Measurements from ENCODE around the gene DBN1. TPM values are rescaled to one million over a fixed set of nuclear protein-coding genes. Genes with fewer than 3 reads are reported as not detected.
A peak's percentile ranks its signal among the peaks of the same experiment; 100 is the strongest.

DBN1 gene
- total RNA-seq, 4 donors from 2014 or later, result 14.2 to 77.6 (median 23.1) TPM

- peak in 1 of 3 donors; percentile 68 for DNase-seq
- Histone ChIP-seq H3K27me3 (no peaks in the 10 kb centered on the region), H3K4me3 (peak overlapping the region; percentile 49 to 81 (median 69)), H3K4me1 (peaks cover 7 to 44% (median 30%) of the 10 kb centered on the region in 4 donors), H3K9me3 (no peaks in the 10 kb centered on the region), H3K27ac (peak overlapping the region in 3 of 4 donors; percentile 87 to 91 (median 90)), H3K36me3 (no peaks in the 10 kb centered on the region)
- no peak for TF ChIP-seq POLR2A (IDR thresholded peaks at IDR 0.05)
- TF ChIP-seq CTCF (IDR thresholded peaks at IDR 0.05), result no peak
These were observed 24.8 kb upstream of the DBN1 start for GRCh38 chr5:177498013-177498787.

- Histone ChIP-seq H3K27me3 (no peaks in the 10 kb centered on the region), H3K4me1 (peaks cover 7 to 48% (median 28%) of the 10 kb centered on the region in 4 donors), H3K36me3 (no peaks in the 10 kb centered on the region), H3K27ac (peak within 1 kb of the TSS; percentile 80 to 91 (median 88)), H3K9me3 (no peaks in the 10 kb centered on the region), H3K4me3 (peak within 1 kb of the TSS; percentile 49 to 81 (median 69))
- DNase-seq, result peak; percentile 96 to 98 (median 97)
- TF ChIP-seq POLR2A (IDR thresholded peaks at IDR 0.05), result peak; percentile 81 to 94
- peak in 2 of 6 experiments; percentile 19 for TF ChIP-seq CTCF (IDR thresholded peaks at IDR 0.05)
These were observed 24.0 kb upstream of the DBN1 start, which contains the start of gene PDLIM7 for GRCh38 chr5:177497292-177498012. TSS of gene PDLIM7 (minus strand) at chr5:177497604. CDS start at chr5:177496512, 1,092 bp downstream.

- H3K36me3 ChIP-seq, result peaks cover 0 to 3% (median 0%) of the 10 kb centered on the region in 3 donors
- H3K4me1 ChIP-seq, result peaks cover 7 to 50% (median 27%) of the 10 kb centered on the region in 4 donors
- H3K4me3 ChIP-seq, result peak overlapping the region; percentile 49 to 81 (median 69)
- DNase-seq, result peak in 1 of 3 donors; percentile 60
- H3K9me3 ChIP-seq, result no peaks in the 10 kb centered on the region
- H3K27ac ChIP-seq, result peak overlapping the region; percentile 80 to 91 (median 88)
- no peaks in the 10 kb centered on the region for H3K27me3 ChIP-seq
- TF ChIP-seq POLR2A (IDR thresholded peaks at IDR 0.05), result no peak
- TF ChIP-seq CTCF (IDR thresholded peaks at IDR 0.05), result no peak
These were observed 23.4 kb upstream of the DBN1 start for GRCh38 chr5:177496727-177497291.

GRCh38 chr5:177496070-177496726, 22.8 kb upstream of the DBN1 start:
- H3K36me3 ChIP-seq, result peaks cover 0 to 9% (median 0%) of the 10 kb centered on the region in 3 donors
- TF ChIP-seq CTCF (IDR thresholded peaks at IDR 0.05), result peak in 2 of 6 experiments; percentile 14 to 17
- TF ChIP-seq POLR2A (IDR thresholded peaks at IDR 0.05), result no peak
- DNase-seq, result no peak
- no peaks in the 10 kb centered on the region for H3K9me3 ChIP-seq
- no peaks in the 10 kb centered on the region for H3K27me3 ChIP-seq
- H3K4me1 ChIP-seq, result peaks cover 7 to 57% (median 27%) of the 10 kb centered on the region in 4 donors
- H3K4me3 ChIP-seq, result peak overlapping the region; percentile 49 to 81 (median 69)
- H3K27ac ChIP-seq, result peak overlapping the region; percentile 80 to 91 (median 88)
